Lung microvascular endothelial cell (primary cell): ENCODE results near the gene UBR1. TPM values are rescaled to one million over a fixed set of nuclear protein-coding genes. Genes with fewer than 3 reads are reported as not detected.
"Not testable (repeated sequence)": the region's sequence is repeated elsewhere in the genome, so short reads cannot be mapped to it uniquely, and the experiment has no call there.

Source experiments
- DNase-seq, 2 donors: peaks; one replicate each; pipeline versions ENCODE4 v3.0.0 to v3.0.0-alpha.2; 2010; ENCODE audit warnings: low read depth in 2 of 2
- total RNA-seq: library from RNA; depleted of rRNA; stranded (reverse); fragments of >200 nt; gene quantifications from 2 replicates; pipeline ENCODE4 v1.2.1, GENCODE V29; 2014

The UBR1 gene
- total RNA-seq, 1 donor from 2014 or later: 46.2 TPM

DNA sequence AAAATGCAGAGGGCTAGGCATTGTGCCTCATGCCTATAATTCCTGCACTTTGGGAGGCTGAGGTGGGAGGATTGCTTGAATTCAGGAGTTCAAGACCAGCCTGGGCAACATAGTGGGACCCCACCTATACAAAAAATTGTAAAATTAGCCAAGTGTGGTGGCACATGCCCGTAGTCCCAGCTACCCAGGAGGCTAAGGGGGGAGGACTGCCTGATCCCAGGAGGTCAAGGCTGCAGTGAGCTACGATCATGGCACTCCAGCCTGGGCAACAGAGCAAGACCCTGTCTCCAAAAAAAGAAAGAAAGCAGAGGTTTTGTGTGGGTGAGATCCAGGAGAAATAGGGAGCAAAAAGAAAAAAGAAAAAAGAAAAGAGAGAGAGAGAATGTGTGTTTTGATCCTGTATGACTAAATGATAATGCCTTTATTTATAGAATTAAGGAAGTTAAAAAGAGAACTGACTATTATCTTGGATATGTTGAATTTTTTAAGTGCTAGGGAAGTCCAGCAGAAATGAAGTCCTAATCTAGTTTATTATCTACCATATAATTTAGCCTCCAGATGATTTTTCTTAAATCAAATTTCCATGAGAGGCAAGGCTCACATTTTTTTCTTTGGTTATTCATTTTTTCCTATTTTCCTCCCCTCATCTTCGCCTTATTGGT, 190.1 kb downstream of the UBR1 start:
- no peak for DNase-seq

GRCh38 chr15:42914728-42915497, 190.9 kb downstream of the UBR1 start:
- no peak for DNase-seq

DNA sequence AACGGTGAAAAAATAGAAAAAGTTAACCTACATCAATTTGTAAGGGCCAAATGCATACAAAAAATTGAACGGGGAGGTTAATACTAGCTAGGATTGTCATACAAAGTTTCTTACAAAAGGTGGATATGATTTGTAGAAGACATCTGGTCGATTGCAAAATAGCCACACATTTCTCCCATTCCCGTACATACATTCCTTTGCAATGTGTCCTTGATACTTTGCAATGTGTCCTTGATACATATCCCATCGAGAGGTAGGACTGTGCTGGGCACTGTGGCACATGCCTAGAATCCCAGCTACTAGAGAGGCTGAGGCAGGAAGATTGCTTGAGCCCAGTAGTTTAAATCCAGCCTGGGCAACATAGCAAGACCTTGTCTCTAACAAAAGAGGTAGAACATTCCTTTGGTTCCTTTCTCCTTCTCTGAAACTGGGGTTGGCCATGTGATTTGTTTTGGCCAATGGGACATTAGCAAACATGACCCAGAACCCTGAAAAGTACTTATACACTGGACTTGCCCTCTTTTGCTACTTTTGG, 194.7 kb downstream of the UBR1 start:
- no peak for DNase-seq

DNA sequence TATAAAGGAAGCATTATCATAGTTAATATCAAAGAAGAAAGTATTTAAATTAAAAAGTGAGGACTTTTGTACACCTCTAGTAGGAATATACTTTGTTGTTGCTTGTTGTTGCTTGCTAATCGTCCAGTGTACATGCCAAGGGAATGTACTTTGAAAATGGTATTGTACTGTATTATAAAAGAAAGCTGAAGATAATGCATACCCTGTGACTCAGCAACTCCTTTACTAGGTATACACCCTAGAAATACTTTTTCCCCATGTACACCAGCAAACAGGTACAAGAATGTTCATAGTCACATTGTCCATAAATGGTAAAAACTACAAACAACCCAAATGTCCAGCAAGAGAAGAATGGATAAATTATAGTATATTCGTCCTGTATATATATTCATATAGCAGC, 197.3 kb downstream of the UBR1 start:
- no peak for DNase-seq

- no peak for DNase-seq
Observed at GRCh38 chr15:42903388-42904324, 202.2 kb downstream of the UBR1 start.

- not testable (repeated sequence) for DNase-seq
Observed at GRCh38 chr15:42893911-42894310, 211.9 kb downstream of the UBR1 start.

Other genes with a start within 250 kb of the UBR1 start
- 7.2 and 9.9 TPM in 2 replicates for gene TTBK2, start 185.3 kb downstream of the UBR1 start, total RNA-seq
- 10.0 and 12.3 TPM in 2 replicates for gene TMEM62, start 27.5 kb upstream of the UBR1 start, total RNA-seq
- 63.4 and 70.6 TPM in 2 replicates for gene CCNDBP1, start 79.4 kb upstream of the UBR1 start, total RNA-seq
- not detected in 2 replicates for gene EPB42, start 115.0 kb upstream of the UBR1 start, total RNA-seq
- gene TGM5, start 160.9 kb upstream of the UBR1 start, total RNA-seq: not detected in 2 replicates
- gene TGM7, start 196.2 kb upstream of the UBR1 start, total RNA-seq: not detected in 2 replicates
- gene LCMT2, start 224.5 kb upstream of the UBR1 start, total RNA-seq: 2.8 and 4.6 TPM in 2 replicates